ENCODE measurements around the gene CALHM6. TPM values are rescaled to one million over a fixed set of nuclear protein-coding genes. Genes with fewer than 3 reads are reported as not detected.

The CALHM6 gene
- total RNA-seq, 1 donor from 2014 or later: 0.99 TPM

DNA sequence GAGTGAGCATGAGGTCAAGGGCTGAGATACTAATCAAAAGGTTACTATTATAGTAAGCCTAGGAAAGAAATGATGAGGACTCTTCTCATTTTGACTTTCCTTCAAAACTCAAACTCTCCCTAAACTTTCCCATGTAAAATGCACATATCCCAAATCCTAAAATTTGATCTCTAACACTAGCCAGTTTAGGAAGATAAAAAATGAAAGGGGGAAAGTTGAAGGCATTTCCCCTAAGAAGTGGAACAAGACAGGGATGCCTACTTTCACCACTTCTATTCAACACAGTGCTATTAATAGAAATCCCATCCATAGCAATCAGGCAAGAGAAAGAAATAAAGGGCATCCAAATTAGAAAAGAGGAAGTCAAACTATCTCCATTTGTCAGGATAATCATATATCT is 47.4 kb downstream of the CALHM6 start:
- H3K4me1 Mint-ChIP-seq (ENCODE audit: unreplicated experiment): peaks cover 21% of the 10 kb centered on the region
- H3K27me3 Mint-ChIP-seq: peaks cover 6% of the 10 kb centered on the region
- no peak for DNase-seq (ENCODE audit: extremely low spot score, unreplicated experiment)
- peaks cover 11% of the 10 kb centered on the region for H3K9me3 Mint-ChIP-seq
- H3K4me3 Mint-ChIP-seq: no peak overlapping the region
- no peak overlapping the region for H3K27ac Mint-ChIP-seq
- no peak for TF ChIP-seq CTCF (conservative IDR thresholded peaks at IDR 0.05)
- H3K36me3 Mint-ChIP-seq: peaks cover 4% of the 10 kb centered on the region

DNA sequence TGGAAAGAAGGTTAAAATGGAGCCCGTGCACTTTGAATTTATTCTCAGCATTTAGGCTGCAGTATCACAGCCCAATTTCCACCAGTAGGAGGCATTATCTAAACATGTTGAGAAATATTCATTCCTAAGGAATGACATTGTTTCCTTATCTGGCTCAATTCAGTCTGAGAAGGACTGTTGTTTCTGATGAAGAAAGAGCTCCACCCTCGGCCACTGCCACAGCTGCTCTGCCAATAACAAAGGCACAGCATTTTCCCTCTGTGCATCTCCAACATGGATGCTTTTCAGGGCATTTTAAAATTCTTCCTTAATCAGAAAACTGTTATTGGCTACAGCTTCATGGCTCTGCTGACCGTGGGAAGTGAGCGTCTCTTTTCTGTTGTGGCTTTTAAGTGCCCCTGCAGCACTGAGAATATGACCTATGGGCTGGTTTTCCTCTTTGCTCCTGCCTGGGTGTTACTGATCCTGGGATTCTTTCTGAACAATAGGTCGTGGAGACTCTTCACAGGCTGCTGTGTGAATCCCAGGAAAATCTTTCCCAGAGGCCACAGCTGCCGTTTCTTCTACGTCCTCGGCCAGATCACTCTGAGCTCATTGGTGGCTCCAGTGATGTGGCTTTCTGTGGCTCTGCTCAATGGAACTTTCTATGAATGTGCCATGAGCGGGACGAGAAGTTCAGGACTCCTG is 50.4 kb downstream of the CALHM6 start, which contains the start of gene CALHM5:
CALHM5 (plus strand) TSS at position 216 of the 687 bp plus-strand sequence; CDS start at position 274, 58 bp downstream.
- peak; percentile 71 for TF ChIP-seq CTCF (conservative IDR thresholded peaks at IDR 0.05)
- peaks cover 21% of the 10 kb centered on the region for H3K4me1 Mint-ChIP-seq (ENCODE audit: unreplicated experiment)
- H3K27ac Mint-ChIP-seq: peak within 1 kb of the TSS; percentile 50
- no peaks in the 10 kb centered on the region for H3K36me3 Mint-ChIP-seq
- no peak for DNase-seq (ENCODE audit: extremely low spot score, unreplicated experiment)
- H3K9me3 Mint-ChIP-seq: peaks cover 11% of the 10 kb centered on the region
- no peaks in the 10 kb centered on the region for H3K27me3 Mint-ChIP-seq
- peak within 1 kb of the TSS; percentile 39 for H3K4me3 Mint-ChIP-seq

GRCh38 chr6:116512111-116512559 is 51.0 kb downstream of the CALHM6 start:
- Mint-ChIP-seq H3K4me1 (ENCODE audit: unreplicated experiment) (peaks cover 21% of the 10 kb centered on the region), H3K4me3 (peak overlapping the region; percentile 39), H3K36me3 (no peaks in the 10 kb centered on the region), H3K27ac (peak overlapping the region; percentile 50), H3K27me3 (no peaks in the 10 kb centered on the region), H3K9me3 (peaks cover 11% of the 10 kb centered on the region)
- no peak for DNase-seq (ENCODE audit: extremely low spot score, unreplicated experiment)
- no peak for TF ChIP-seq CTCF (conservative IDR thresholded peaks at IDR 0.05)

GRCh38 chr6:116512734-116513133 is 51.6 kb downstream of the CALHM6 start:
- Mint-ChIP-seq H3K4me1 (ENCODE audit: unreplicated experiment) (peaks cover 21% of the 10 kb centered on the region), H3K27me3 (no peaks in the 10 kb centered on the region), H3K4me3 (no peak overlapping the region), H3K27ac (no peak overlapping the region), H3K9me3 (peaks cover 11% of the 10 kb centered on the region), H3K36me3 (no peaks in the 10 kb centered on the region)
- no peak for TF ChIP-seq CTCF (conservative IDR thresholded peaks at IDR 0.05)
- no peak for DNase-seq (ENCODE audit: extremely low spot score, unreplicated experiment)

Other genes starting within 250 kb of the CALHM6 start
- 42.7 and 46.7 TPM in 2 replicates for gene TSPYL4, start 207.3 kb upstream of the CALHM6 start, total RNA-seq (ENCODE audit: low replicate concordance)
- 88.2 and 90.2 TPM in 2 replicates for gene TSPYL1, start 181.4 kb upstream of the CALHM6 start, total RNA-seq (ENCODE audit: low replicate concordance)
- gene DSE, start 90.4 kb upstream of the CALHM6 start, total RNA-seq (ENCODE audit: low replicate concordance): 16.7 and 80.5 TPM in 2 replicates
- 0.10 and 0.46 TPM in 2 replicates for gene CALHM5, start 50.3 kb downstream of the CALHM6 start, total RNA-seq (ENCODE audit: low replicate concordance)
- gene TRAPPC3L, start 84.3 kb downstream of the CALHM6 start, total RNA-seq (ENCODE audit: low replicate concordance): 0.27 and 0.31 TPM in 2 replicates
- not detected in 2 replicates for gene CALHM4, start 92.4 kb downstream of the CALHM6 start, total RNA-seq (ENCODE audit: low replicate concordance)
- gene RWDD1, start 110.1 kb downstream of the CALHM6 start, total RNA-seq (ENCODE audit: low replicate concordance): 37.2 and 40.0 TPM in 2 replicates
- 0.95 and 4.4 TPM in 2 replicates for gene RSPH4A, start 155.1 kb downstream of the CALHM6 start, total RNA-seq (ENCODE audit: low replicate concordance)
- 9.6 and 12.9 TPM in 2 replicates for gene ZUP1, start 207.4 kb downstream of the CALHM6 start, total RNA-seq (ENCODE audit: low replicate concordance)
- gene KPNA5, start 219.8 kb downstream of the CALHM6 start, total RNA-seq (ENCODE audit: low replicate concordance): 9.6 and 12.6 TPM in 2 replicates

All from type B pancreatic cell (in vitro differentiated cells).